GM10248 (cell line): Measurements from ENCODE around the gene PBX1.

Experiments
- CTCF ChIA-PET: fragments of 300-600 bp; sonication (Branson Sonifier 250); formaldehyde crosslinking; extraction: SDS; loops from one replicate; lab custom pipeline; 2021; ENCODE audit warnings: antibody characterized with exemption; lab: Yijun Ruan, JAX
- POLR2A ChIA-PET: fragments of 350-650 bp; sonication (Branson Sonifier 250); formaldehyde crosslinking; extraction: SDS; loops from one replicate; lab custom pipeline; 2020; ENCODE audit warnings: antibody characterized with exemption; lab: Yijun Ruan, JAX
- DNase-seq: peaks from one replicate; pipeline ENCODE4 v3.0.0; 2012; ENCODE audit errors: extremely low spot score
- TF ChIP-seq, protein P1 (sequence below): IDR thresholded peaks from 2 replicates; pipeline ENCODE4 v1.5.1; 2012; ENCODE audit warnings: mild to moderate bottlenecking, low read depth; ENCODE audit errors: extremely low read depth, missing control alignments, control extremely low read depth

Gene PBX1

DNA sequence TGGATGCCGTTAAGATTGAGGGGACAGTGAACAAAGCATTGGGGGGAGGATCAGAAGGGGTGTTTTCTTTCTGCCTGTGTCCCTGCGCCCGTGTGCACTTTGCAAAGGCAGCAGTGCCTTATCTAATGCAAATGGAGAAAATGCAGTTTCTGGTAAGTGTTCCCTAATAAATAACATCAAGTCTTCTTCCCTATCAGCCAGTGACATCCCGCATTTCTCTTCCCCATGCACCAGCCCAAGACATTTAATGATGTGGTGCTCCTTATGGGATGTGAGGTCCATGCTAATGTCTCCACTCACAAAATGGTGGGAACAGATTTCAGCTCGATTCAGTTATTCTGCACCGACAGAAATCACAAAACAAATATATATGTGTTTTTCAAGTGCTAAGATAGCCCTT lies 111.8 kb downstream of the PBX1 start:
- CTCF ChIA-PET = no interaction called here
- POLR2A ChIA-PET = no interaction called here
- DNase-seq = no peak
- TF ChIP-seq, protein P1, sequence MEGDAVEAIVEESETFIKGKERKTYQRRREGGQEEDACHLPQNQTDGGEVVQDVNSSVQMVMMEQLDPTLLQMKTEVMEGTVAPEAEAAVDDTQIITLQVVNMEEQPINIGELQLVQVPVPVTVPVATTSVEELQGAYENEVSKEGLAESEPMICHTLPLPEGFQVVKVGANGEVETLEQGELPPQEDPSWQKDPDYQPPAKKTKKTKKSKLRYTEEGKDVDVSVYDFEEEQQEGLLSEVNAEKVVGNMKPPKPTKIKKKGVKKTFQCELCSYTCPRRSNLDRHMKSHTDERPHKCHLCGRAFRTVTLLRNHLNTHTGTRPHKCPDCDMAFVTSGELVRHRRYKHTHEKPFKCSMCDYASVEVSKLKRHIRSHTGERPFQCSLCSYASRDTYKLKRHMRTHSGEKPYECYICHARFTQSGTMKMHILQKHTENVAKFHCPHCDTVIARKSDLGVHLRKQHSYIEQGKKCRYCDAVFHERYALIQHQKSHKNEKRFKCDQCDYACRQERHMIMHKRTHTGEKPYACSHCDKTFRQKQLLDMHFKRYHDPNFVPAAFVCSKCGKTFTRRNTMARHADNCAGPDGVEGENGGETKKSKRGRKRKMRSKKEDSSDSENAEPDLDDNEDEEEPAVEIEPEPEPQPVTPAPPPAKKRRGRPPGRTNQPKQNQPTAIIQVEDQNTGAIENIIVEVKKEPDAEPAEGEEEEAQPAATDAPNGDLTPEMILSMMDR = no peak

DNA sequence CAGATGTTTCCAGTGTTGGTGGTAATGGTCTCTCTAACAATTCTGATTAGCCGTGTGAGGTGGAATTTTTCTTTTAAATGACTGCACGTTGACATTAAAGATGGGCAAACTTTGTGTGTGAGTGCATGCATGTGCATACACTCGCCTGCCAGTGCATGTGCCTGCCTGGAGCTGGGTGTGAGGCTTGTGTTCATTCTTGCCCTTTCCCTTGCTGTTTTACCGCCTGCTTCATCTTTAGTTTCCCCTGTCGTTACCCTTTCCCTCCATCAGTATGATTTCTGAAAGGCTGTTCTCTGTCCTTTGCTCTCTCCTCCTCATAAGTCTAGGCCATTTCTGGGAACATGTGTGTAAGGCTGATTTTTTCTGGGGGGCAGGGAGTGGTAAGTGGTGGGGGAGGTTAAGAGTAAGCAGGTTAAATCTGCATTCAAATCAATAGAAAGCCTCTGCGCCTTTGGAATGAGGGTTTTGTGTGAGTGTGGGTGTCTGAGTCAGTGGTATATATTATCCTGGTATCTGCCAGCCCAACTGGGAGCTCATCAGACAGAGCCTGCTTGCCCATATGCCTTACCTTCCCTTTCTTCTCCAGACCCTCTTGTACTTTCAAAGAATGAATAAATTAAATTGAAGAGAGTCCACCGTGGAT lies 112.5 kb downstream of the PBX1 start:
- ChIA-PET CTCF (no interaction called here), POLR2A (no interaction called here)
- DNase-seq = no peak
- TF ChIP-seq, protein P1 = no peak

DNA sequence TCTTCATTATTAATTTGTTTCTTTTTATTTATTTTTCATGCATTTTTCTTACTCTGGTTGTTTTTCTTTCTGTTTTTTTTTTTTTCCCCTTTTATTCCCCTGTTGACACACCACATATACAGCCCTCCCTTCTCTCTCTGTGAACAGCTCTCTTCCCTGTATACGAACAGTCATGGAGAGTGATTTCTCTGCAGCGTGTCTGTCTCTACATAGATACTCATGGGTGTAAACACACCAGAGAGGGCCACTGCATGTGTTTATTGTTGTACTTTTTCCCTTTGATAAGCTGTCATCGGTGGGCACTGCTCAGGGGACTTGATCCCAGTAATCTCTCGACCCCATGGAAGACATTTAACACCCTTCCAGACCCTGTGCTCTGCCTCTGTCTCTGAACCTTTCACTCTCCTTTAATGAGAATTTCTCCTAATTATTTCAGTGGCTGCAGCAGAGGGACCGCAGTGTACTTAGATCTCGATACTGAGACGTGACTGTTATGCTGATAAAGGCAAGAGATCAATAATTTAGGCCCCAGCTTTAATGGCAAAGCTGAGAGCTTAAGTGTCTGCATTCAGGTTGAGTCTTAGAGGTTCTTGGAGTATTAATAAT lies 113.1 kb downstream of the PBX1 start:
- TF ChIP-seq, protein P1 = no peak
- CTCF ChIA-PET = interaction anchor here (1.1 kb wide), 1 partner anchor 10 kb away, joined by 3 read pairs; no protein-coding TSS in a partner anchor
- no peak for DNase-seq
- POLR2A ChIA-PET = no interaction called here

DNA sequence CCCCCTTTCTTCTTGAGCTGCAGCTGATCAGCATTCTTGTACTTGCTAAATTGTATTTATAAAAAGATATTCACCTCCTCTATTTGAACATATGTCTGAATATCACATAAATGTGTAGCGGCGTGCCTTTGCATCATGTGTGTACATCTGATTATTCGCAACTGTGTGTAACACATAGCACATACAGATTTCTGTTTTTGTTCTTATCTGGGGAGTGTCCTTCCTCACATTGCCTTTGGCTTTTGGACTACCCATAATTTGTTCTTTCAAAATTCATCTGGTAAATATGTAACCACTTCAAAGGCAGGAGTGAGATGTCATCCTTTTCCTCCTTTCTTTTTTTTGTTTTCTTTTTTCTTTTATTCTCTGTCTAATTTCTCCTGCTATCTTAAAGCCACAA lies 113.6 kb downstream of the PBX1 start:
- ChIA-PET CTCF (interaction anchor here (1.1 kb wide), 1 partner anchor 10 kb away, joined by 3 read pairs; no protein-coding TSS in a partner anchor), POLR2A (no interaction called here)
- DNase-seq = no peak
- TF ChIP-seq, protein P1 = no peak

DNA sequence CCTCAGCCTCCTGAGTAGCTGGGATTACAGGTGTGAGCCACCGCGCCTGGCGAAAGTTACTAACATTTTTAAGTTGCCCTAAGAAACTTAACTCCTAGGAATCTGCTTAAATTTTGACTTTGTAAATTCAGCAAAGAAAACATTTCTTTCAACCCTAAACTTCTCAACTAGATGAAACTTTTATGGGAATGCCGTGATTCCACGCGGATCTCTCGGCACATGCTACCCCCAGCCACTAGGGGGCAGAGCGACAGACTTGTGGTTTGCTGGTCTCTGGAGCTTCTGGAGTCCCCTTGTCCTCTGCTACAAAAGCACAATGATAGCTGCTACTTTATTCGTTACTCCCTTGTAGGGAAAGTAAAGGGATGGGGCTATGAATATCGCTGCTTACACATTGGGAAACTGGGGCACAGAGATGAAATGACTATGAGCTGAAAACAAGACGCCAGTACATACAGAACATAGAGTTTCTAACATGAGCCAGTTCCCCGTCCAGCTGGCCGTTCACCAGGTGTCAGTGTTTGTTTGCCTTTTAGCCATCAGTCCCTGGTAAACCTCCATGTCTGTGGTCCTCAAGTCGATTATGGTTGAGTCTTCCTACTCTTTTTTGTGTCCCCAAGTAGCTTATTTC lies 114.7 kb downstream of the PBX1 start:
- ChIA-PET POLR2A (no interaction called here), CTCF (interaction anchor here (1.0 kb wide), 1 partner anchor 25 kb away, joined by 3 read pairs; no protein-coding TSS in a partner anchor)
- DNase-seq = no peak
- TF ChIP-seq, protein P1 = no peak

DNA sequence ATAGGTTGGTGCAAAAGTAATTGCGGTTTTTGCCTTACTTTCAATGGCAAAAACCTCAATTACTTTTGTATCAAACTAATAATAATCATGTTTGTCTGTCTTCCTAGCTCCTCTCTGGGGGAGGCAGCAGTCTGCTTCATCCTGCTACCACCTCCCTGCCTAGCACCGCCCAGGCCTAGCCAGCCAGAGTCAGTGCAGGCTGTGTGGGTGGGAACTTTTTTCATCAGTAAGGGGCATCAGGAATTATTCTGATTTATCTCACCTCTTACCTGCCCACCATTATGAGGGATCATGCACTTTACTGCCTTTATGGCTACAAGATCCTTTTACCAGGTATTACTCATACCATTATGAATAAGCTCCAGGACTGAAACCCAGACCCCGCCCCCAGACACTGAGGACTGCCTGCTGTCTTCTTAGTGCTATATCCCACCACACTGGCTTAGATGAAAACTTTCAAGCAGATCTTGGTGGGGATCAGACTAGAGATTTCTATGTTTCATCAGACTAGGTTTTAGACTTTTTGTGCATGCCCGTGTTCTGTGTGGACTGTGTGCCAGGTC lies 116.4 kb downstream of the PBX1 start:
- no peak for DNase-seq
- CTCF ChIA-PET = interaction anchor here (0.9 kb wide), 1 partner anchor 31 kb away, joined by 3 read pairs; no protein-coding TSS in a partner anchor
- POLR2A ChIA-PET = no interaction called here
- TF ChIP-seq, protein P1 = no peak
